ENCODE data around the gene EEF1G.

Gene EEF1G

GRCh38 chr11:62544581-62545436 is 28.9 kb downstream of the EEF1G start:
- no peak for TF ChIP-seq CTCF (IDR thresholded peaks at IDR 0.05; ENCODE audit: borderline replicate concordance, insufficient read depth, low read depth, low read length)
- H3K4me3 ChIP-seq (ENCODE audit: low read depth, low read length), result peak overlapping the region; percentile 45

- H3K4me3 ChIP-seq (ENCODE audit: low read depth, low read length), result no peak overlapping the region
- no peak for TF ChIP-seq CTCF (IDR thresholded peaks at IDR 0.05; ENCODE audit: borderline replicate concordance, insufficient read depth, low read depth, low read length)
Measured at GRCh38 chr11:62543680-62544444, 29.8 kb downstream of the EEF1G start.

GRCh38 chr11:62542750-62543567 is 30.7 kb downstream of the EEF1G start:
- peak; percentile 100 for TF ChIP-seq CTCF (IDR thresholded peaks at IDR 0.05; ENCODE audit: borderline replicate concordance, insufficient read depth, low read depth, low read length)
- H3K4me3 ChIP-seq (ENCODE audit: low read depth, low read length), result peak overlapping the region; percentile 28

- no peak for TF ChIP-seq CTCF (IDR thresholded peaks at IDR 0.05; ENCODE audit: borderline replicate concordance, insufficient read depth, low read depth, low read length)
- H3K4me3 ChIP-seq (ENCODE audit: low read depth, low read length), result no peak overlapping the region
Measured at GRCh38 chr11:62542111-62542745, 31.5 kb downstream of the EEF1G start.

GRCh38 chr11:62540804-62541701 is 32.6 kb downstream of the EEF1G start:
- H3K4me3 ChIP-seq (ENCODE audit: low read depth, low read length), result peak overlapping the region; percentile 12
- no peak for TF ChIP-seq CTCF (IDR thresholded peaks at IDR 0.05; ENCODE audit: borderline replicate concordance, insufficient read depth, low read depth, low read length)

All from GM12875 (cell line).